ENCODE data around the gene GDA.

Gene GDA

GRCh38 chr9:72204062-72204461 is 54.8 kb downstream of the GDA start:
- in situ Hi-C loops (cut with MboI; ENCODE audit: low sequenced_read_pairs), result no loop called here

GRCh38 chr9:72205513-72205912 is 56.3 kb downstream of the GDA start:
- in situ Hi-C loops (cut with MboI; ENCODE audit: low sequenced_read_pairs), result no loop called here

- in situ Hi-C loops (cut with MboI; ENCODE audit: low sequenced_read_pairs), result no loop called here
Measured at GRCh38 chr9:72207278-72207677, 58.0 kb downstream of the GDA start.

GRCh38 chr9:72210522-72210921 is 61.3 kb downstream of the GDA start:
- in situ Hi-C loops (cut with MboI; ENCODE audit: low sequenced_read_pairs), result no loop called here

- in situ Hi-C loops (cut with MboI; ENCODE audit: low sequenced_read_pairs), result no loop called here
Measured at GRCh38 chr9:72211047-72211446, 61.8 kb downstream of the GDA start.

- in situ Hi-C loops (cut with MboI; ENCODE audit: low sequenced_read_pairs), result no loop called here
Measured at GRCh38 chr9:72213906-72214305, 64.7 kb downstream of the GDA start.

- in situ Hi-C loops (cut with MboI; ENCODE audit: low sequenced_read_pairs), result no loop called here
Measured at GRCh38 chr9:72217306-72217842, 68.1 kb downstream of the GDA start.

- in situ Hi-C loops (cut with MboI; ENCODE audit: low sequenced_read_pairs), result no loop called here
Measured at GRCh38 chr9:72220589-72220988, 71.3 kb downstream of the GDA start.

GRCh38 chr9:72226146-72226812 is 77.0 kb downstream of the GDA start:
- in situ Hi-C loops (cut with MboI; ENCODE audit: low sequenced_read_pairs), result no loop called here

- in situ Hi-C loops (cut with MboI; ENCODE audit: low sequenced_read_pairs), result no loop called here
Measured at GRCh38 chr9:72228282-72228681, 79.0 kb downstream of the GDA start.

GRCh38 chr9:72232778-72233177 is 83.5 kb downstream of the GDA start:
- in situ Hi-C loops (cut with MboI; ENCODE audit: low sequenced_read_pairs), result no loop called here

GRCh38 chr9:72247549-72247948 is 98.3 kb downstream of the GDA start:
- in situ Hi-C loops (cut with MboI; ENCODE audit: low sequenced_read_pairs), result no loop called here

GRCh38 chr9:72251589-72251988 is 102.3 kb downstream of the GDA start:
- in situ Hi-C loops (cut with MboI; ENCODE audit: low sequenced_read_pairs), result loop anchor here (25.0 kb wide), 1 partner anchor 439 kb away; no protein-coding TSS in a partner anchor

GRCh38 chr9:72254901-72255545 is 105.8 kb downstream of the GDA start:
- in situ Hi-C loops (cut with MboI; ENCODE audit: low sequenced_read_pairs), result loop anchor here (25.0 kb wide), 1 partner anchor 443 kb away; no protein-coding TSS in a partner anchor

GRCh38 chr9:72255569-72255968 is 106.3 kb downstream of the GDA start:
- in situ Hi-C loops (cut with MboI; ENCODE audit: low sequenced_read_pairs), result loop anchor here (25.0 kb wide), 1 partner anchor 443 kb away; no protein-coding TSS in a partner anchor

GRCh38 chr9:72256931-72257330 is 107.7 kb downstream of the GDA start:
- in situ Hi-C loops (cut with MboI; ENCODE audit: low sequenced_read_pairs), result loop anchor here (25.0 kb wide), 1 partner anchor 445 kb away; no protein-coding TSS in a partner anchor

GRCh38 chr9:72257814-72258213 is 108.6 kb downstream of the GDA start:
- in situ Hi-C loops (cut with MboI; ENCODE audit: low sequenced_read_pairs), result loop anchor here (25.0 kb wide), 1 partner anchor 446 kb away; no protein-coding TSS in a partner anchor

GRCh38 chr9:72262063-72262462 is 112.8 kb downstream of the GDA start:
- in situ Hi-C loops (cut with MboI; ENCODE audit: low sequenced_read_pairs), result loop anchor here (25.0 kb wide), 1 partner anchor 450 kb away; no protein-coding TSS in a partner anchor

GRCh38 chr9:72263572-72263971 is 114.3 kb downstream of the GDA start:
- in situ Hi-C loops (cut with MboI; ENCODE audit: low sequenced_read_pairs), result loop anchor here (25.0 kb wide), 1 partner anchor 451 kb away; no protein-coding TSS in a partner anchor

GRCh38 chr9:72268961-72269360 is 119.7 kb downstream of the GDA start:
- in situ Hi-C loops (cut with MboI; ENCODE audit: low sequenced_read_pairs), result loop anchor here (25.0 kb wide), 1 partner anchor 457 kb away; no protein-coding TSS in a partner anchor

- in situ Hi-C loops (cut with MboI; ENCODE audit: low sequenced_read_pairs), result loop anchor here (5.0 to 25.0 kb wide), 3 partner anchors 228 to 554 kb away; no protein-coding TSS in a partner anchor
Measured at GRCh38 chr9:72270359-72270758, 121.1 kb downstream of the GDA start.
